Measurements from ENCODE around the gene ABCA5. TPM values are rescaled to one million over a fixed set of nuclear protein-coding genes. Genes with fewer than 3 reads are reported as not detected.

ABCA5 gene
- total and polyA plus RNA-seq, 2 donors (not counting 1 experiment from before 2014, with no cell fraction given) = 9.8 to 37.2 TPM

GRCh38 chr17:69336580-69336979, 9.6 kb upstream of the ABCA5 start:
- Histone ChIP-seq H3K4me2 (replicated peaks; ENCODE audit: low read depth, low read length, poor library complexity, severe bottlenecking) (no peak overlapping the region), H3K4me3 (ENCODE audit: control extremely low read depth in 1 of 5, extremely low read depth in 1 of 5, insufficient read depth in 1 of 5, low read depth in 2 of 5, low read length in 4 of 5) (no peak overlapping the region), H2AFZ (ENCODE audit: insufficient read depth, low read depth, low read length, poor library complexity, severe bottlenecking) (no peak overlapping the region), H3K27ac (ENCODE audit: low read length in 2 of 2) (no peak overlapping the region), H3K27me3 (replicated peaks in 1 of 4; ENCODE audit: control extremely low read depth in 1 of 4, control insufficient read depth in 3 of 4, insufficient read depth in 4 of 4, low read length in 3 of 4) (peaks cover 0 to 11% (median 0%) of the 10 kb centered on the region in 4 experiments), H4K20me1 (ENCODE audit: control insufficient read depth, insufficient read depth, low read length, poor library complexity, severe bottlenecking) (no peaks in the 10 kb centered on the region), H3K4me1 (ENCODE audit: control insufficient read depth in 2 of 2, insufficient read depth in 2 of 2, low read length in 2 of 2) (no peaks in the 10 kb centered on the region), H3K36me3 (replicated peaks in 1 of 2; ENCODE audit: control extremely low read depth in 1 of 2, control insufficient read depth in 1 of 2, extremely low read depth in 1 of 2, insufficient read depth in 2 of 2, low read length in 1 of 2) (no peaks in the 10 kb centered on the region), H3K9me3 (ENCODE audit: control extremely low read depth in 1 of 3, control insufficient read depth in 2 of 3, insufficient read depth in 1 of 3, low read length in 2 of 3) (peaks cover 0 to 2% (median 0%) of the 10 kb centered on the region in 3 donors), H3K79me2 (ENCODE audit: control insufficient read depth, insufficient read depth, low read length) (no peaks in the 10 kb centered on the region), H3K9ac (ENCODE audit: low read length) (no peak overlapping the region)
- POLR2A ChIA-PET = no interaction called here
- TF ChIP-seq CTCF (IDR thresholded peaks at IDR 0.05) (no peak), EZH2 (IDR thresholded peaks at IDR 0.05; ENCODE audit: borderline replicate concordance, insufficient read depth, low read depth, low read length, poor library complexity, severe bottlenecking) (no peak)
- peaks cover 3% of the 10 kb centered on the region for H3K9me3 Mint-ChIP-seq (ENCODE audit: insufficient read depth)
- ATAC-seq (ENCODE audit: low read depth) = no peak
- intact Hi-C loops (cut with micrococcal nuclease) = no loop called here
- no peak for DNase-seq
- H3K4me1 Mint-ChIP-seq = no peaks in the 10 kb centered on the region
- no peak overlapping the region for H3K27ac Mint-ChIP-seq
- peaks cover 21% of the 10 kb centered on the region for H3K27me3 Mint-ChIP-seq
- no peak overlapping the region for H3K4me3 Mint-ChIP-seq
- CTCF ChIA-PET = interaction anchor here (3.1 kb wide), 1 partner anchor 188 kb away, joined by 19 read pairs; no protein-coding TSS in a partner anchor

DNA sequence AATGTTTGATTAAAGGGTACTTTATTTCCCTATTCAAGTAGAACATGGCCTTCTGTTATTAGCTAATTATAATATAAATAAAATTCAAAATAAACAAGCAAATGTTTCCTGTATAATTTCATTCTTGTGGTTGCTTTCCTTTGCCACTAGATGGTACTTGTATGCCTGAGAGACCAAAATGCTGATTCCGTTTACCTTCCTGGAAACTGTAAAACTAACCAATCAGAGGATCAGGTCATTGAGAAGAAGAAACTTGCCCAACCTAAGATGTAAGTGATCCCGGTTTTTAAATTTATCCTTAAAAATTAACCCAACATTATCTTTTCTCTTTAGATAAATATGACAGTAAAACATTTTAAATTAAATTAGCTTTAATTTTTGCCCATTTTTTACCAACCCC, 8.1 kb upstream of the ABCA5 start:
- Histone ChIP-seq H3K27ac (ENCODE audit: low read length in 2 of 2) (no peak overlapping the region), H3K4me2 (replicated peaks; ENCODE audit: low read depth, low read length, poor library complexity, severe bottlenecking) (no peak overlapping the region), H3K36me3 (replicated peaks in 1 of 2; ENCODE audit: control extremely low read depth in 1 of 2, control insufficient read depth in 1 of 2, extremely low read depth in 1 of 2, insufficient read depth in 2 of 2, low read length in 1 of 2) (no peaks in the 10 kb centered on the region), H3K79me2 (ENCODE audit: control insufficient read depth, insufficient read depth, low read length) (no peaks in the 10 kb centered on the region), H3K27me3 (replicated peaks in 1 of 4; ENCODE audit: control extremely low read depth in 1 of 4, control insufficient read depth in 3 of 4, insufficient read depth in 4 of 4, low read length in 3 of 4) (peaks cover 0 to 14% (median 1%) of the 10 kb centered on the region in 4 experiments), H3K9me3 (ENCODE audit: control extremely low read depth in 1 of 3, control insufficient read depth in 2 of 3, insufficient read depth in 1 of 3, low read length in 2 of 3) (peaks cover 0 to 2% (median 0%) of the 10 kb centered on the region in 3 donors), H2AFZ (ENCODE audit: insufficient read depth, low read depth, low read length, poor library complexity, severe bottlenecking) (no peak overlapping the region), H3K9ac (ENCODE audit: low read length) (no peak overlapping the region), H4K20me1 (ENCODE audit: control insufficient read depth, insufficient read depth, low read length, poor library complexity, severe bottlenecking) (no peaks in the 10 kb centered on the region), H3K4me3 (ENCODE audit: control extremely low read depth in 1 of 5, extremely low read depth in 1 of 5, insufficient read depth in 1 of 5, low read depth in 2 of 5, low read length in 4 of 5) (no peak overlapping the region), H3K4me1 (ENCODE audit: control insufficient read depth in 2 of 2, insufficient read depth in 2 of 2, low read length in 2 of 2) (no peaks in the 10 kb centered on the region)
- DNase-seq (peak; percentile 19), ATAC-seq (ENCODE audit: low read depth) (peak; percentile 31)
- CTCF ChIA-PET = interaction anchor here (0.6 to 3.1 kb wide), 11 partner anchors 8 to 574 kb away, joined by 3 to 19 read pairs (median 4); partner anchors contain the start of genes ABCA5 and MAP2K6
- POLR2A ChIA-PET = no interaction called here
- no peak overlapping the region for H3K27ac Mint-ChIP-seq
- no peaks in the 10 kb centered on the region for H3K4me1 Mint-ChIP-seq
- intact Hi-C loops (cut with micrococcal nuclease) = no loop called here
- H3K27me3 Mint-ChIP-seq = peaks cover 25% of the 10 kb centered on the region
- H3K4me3 Mint-ChIP-seq = no peak overlapping the region
- TF ChIP-seq EZH2 (IDR thresholded peaks at IDR 0.05; ENCODE audit: borderline replicate concordance, insufficient read depth, low read depth, low read length, poor library complexity, severe bottlenecking) (no peak), CTCF (IDR thresholded peaks at IDR 0.05) (peak; percentile 19)
- no CpG with 5 or more reads among the region's 2 CpGs for WGBS (ENCODE audit: insufficient coverage)
- H3K9me3 Mint-ChIP-seq (ENCODE audit: insufficient read depth) = peaks cover 3% of the 10 kb centered on the region
